Measurements from ENCODE around the gene GPX2. TPM values are rescaled to one million over a fixed set of nuclear protein-coding genes. Genes with fewer than 3 reads are reported as not detected.

GPX2 gene
- total and polyA plus RNA-seq, 2 of the 8 experiments (the other 6 are each of a cell fraction or from before 2014, with no cell fraction given) = 0.30 to 0.89 TPM

DNA sequence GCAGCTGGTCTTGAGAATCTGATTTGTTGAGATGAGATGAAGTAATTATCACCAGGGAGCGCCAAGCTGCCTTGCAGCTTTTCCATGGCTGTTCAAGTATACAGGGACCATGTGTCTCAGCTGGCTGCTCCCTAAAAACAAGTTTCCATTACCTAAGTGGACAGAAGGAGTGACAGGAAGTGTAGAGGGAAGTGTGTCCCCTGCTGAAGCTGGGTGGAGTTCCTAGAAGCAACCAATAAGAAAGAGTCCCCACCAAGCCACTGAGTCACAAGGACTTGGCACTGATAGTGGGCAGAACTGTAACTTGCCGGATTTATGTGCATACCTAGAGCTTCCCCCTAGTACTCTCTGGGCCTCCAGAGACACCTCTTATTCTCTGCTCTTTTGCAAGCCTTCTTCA, 1.5 kb upstream of the GPX2 start:
- Histone ChIP-seq H4K5ac (ENCODE audit: insufficient read length, low read depth, low read length) (no peak overlapping the region), H3K9me3 (ENCODE audit: insufficient read depth in 2 of 2, low read depth in 1 of 2, low read length in 1 of 2) (no peaks in the 10 kb centered on the region), H3K27ac (ENCODE audit: low read depth, low read length) (no peak overlapping the region), H4K91ac (replicated peaks; ENCODE audit: insufficient read length, low read length) (no peak overlapping the region), H2BK120ac (replicated peaks; ENCODE audit: low read depth, low read length) (no peak overlapping the region), H3K79me1 (ENCODE audit: low read depth, low read length) (no peaks in the 10 kb centered on the region; the same call in 1 of the 2 replicates), H2BK5ac (ENCODE audit: low read depth, low read length) (no peak overlapping the region), H3K4me2 (ENCODE audit: insufficient read depth in 1 of 2, low read depth in 2 of 2, low read length in 2 of 2) (no peak overlapping the region), H3K4me1 (replicated peaks in 1 of 4; ENCODE audit: control insufficient read depth in 3 of 4, insufficient read depth in 4 of 4, low read length in 3 of 4) (peaks cover 0 to 8% (median 2%) of the 10 kb centered on the region in 4 experiments; a peak in 4 of 7 replicates), H3K14ac (ENCODE audit: insufficient read length) (no peak overlapping the region), H3K36me3 (ENCODE audit: control insufficient read depth in 2 of 4, insufficient read depth in 4 of 4, low read length in 3 of 4) (peaks cover 0 to 21% (median 6%) of the 10 kb centered on the region in 4 experiments; a peak in 4 of 8 replicates), H2AK5ac (ENCODE audit: low read depth, low read length) (no peak overlapping the region), H3K4me3 (ENCODE audit: extremely low read depth in 1 of 4, insufficient read depth in 2 of 4, low read depth in 3 of 4, low read length in 4 of 4) (no peak overlapping the region), H3K79me2 (ENCODE audit: control insufficient read depth in 1 of 2, insufficient read depth in 2 of 2, low read length in 2 of 2) (no peaks in the 10 kb centered on the region), H2BK15ac (ENCODE audit: low read length) (no peak overlapping the region), H3K23me2 (ENCODE audit: low read depth, low read length) (no peaks in the 10 kb centered on the region), H2AFZ (ENCODE audit: low read length) (no peak overlapping the region), H3K4ac (replicated peaks; ENCODE audit: insufficient read length, low read depth, low read length) (no peak overlapping the region), H2BK20ac (ENCODE audit: low read length) (no peak overlapping the region), H4K20me1 (replicated peaks in 1 of 2; ENCODE audit: control insufficient read depth in 1 of 2, insufficient read depth in 2 of 2, low read length in 2 of 2) (no peaks in the 10 kb centered on the region), H3K9ac (replicated peaks in 1 of 4; ENCODE audit: extremely low read depth in 1 of 4, low read depth in 3 of 4, low read length in 3 of 4) (no peak overlapping the region), H2BK12ac (ENCODE audit: low read depth, low read length) (no peak overlapping the region), H3K23ac (ENCODE audit: insufficient read length) (no peak overlapping the region), H3K18ac (ENCODE audit: extremely low read depth, low read length) (no peak overlapping the region), H3K56ac (replicated peaks; ENCODE audit: insufficient read length, low read depth, low read length) (no peak overlapping the region), H4K8ac (ENCODE audit: extremely low read depth, insufficient read depth, low read length) (no peak overlapping the region), H3K27me3 (replicated peaks in 1 of 4; ENCODE audit: control insufficient read depth in 3 of 4, extremely low read depth in 1 of 4, insufficient read depth in 3 of 4, low read length in 3 of 4) (no peaks in the 10 kb centered on the region)
- DNase-seq (ENCODE audit: low read depth in 1 of 2, low spot score in 2 of 2) (no peak), FAIRE-seq (no peak)
- ChIA-PET CTCF (ENCODE audit: partially characterized antibody) (interaction anchor here (0.8 to 1.9 kb wide), 5 partner anchors 9 to 76 kb away, joined by 3 to 7 read pairs (median 4); partner anchors contain the start of gene CHURC1), POLR2A (ENCODE audit: partially characterized antibody) (interaction anchor here (0.6 to 2.2 kb wide), 6 partner anchors 7 to 76 kb away, joined by 3 to 6 read pairs (median 4); partner anchors contain the start of gene CHURC1)
- 97% methylated on average over 2 of the region's 2 CpGs; no CpG with 5 or more reads in 1 of the 2 experiments for WGBS, 2 experiments (ENCODE audit: extremely low coverage in 1 of 2, insufficient coverage in 1 of 2, insufficient read length in 1 of 2, insufficient replicate concordance in 2 of 2, low coverage in 1 of 2, low lambda C conversion rate in 2 of 2, missing lambda C conversion rate in 1 of 2)
- TF ChIP-seq, protein P1, sequence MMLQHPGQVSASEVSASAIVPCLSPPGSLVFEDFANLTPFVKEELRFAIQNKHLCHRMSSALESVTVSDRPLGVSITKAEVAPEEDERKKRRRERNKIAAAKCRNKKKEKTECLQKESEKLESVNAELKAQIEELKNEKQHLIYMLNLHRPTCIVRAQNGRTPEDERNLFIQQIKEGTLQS (IDR thresholded peaks at IDR 0.05; ENCODE audit: insufficient read depth, low read depth, low read length) = no peak
- TF ChIP-seq TCF12 (IDR thresholded peaks at IDR 0.05; ENCODE audit: low read depth, low read length) = no peak
- TF ChIP-seq EGR1 (IDR thresholded peaks at IDR 0.05; ENCODE audit: borderline replicate concordance, low read depth, low read length) = no peak
- TF ChIP-seq KDM5A (IDR thresholded peaks at IDR 0.05; ENCODE audit: low read length) = no peak
- no peak for TF ChIP-seq BACH1 (IDR thresholded peaks at IDR 0.05; ENCODE audit: low read length)
